Omental fat pad (tissue), 4 donors: Measurements from ENCODE around the gene OGG1. TPM values are rescaled to one million over a fixed set of nuclear protein-coding genes. Genes with fewer than 3 reads are reported as not detected.

ENCODE experiments used
- ATAC-seq: fragments of 150-250 bp; one replicate; pipeline ENCODE4 v1.9.1; 2016; ENCODE audit warnings: mild to moderate bottlenecking, moderate library complexity; ENCODE audit not compliant: low FRiP score
- DNase-seq: peaks from one replicate; pipeline ENCODE4 v3.0.0-alpha.2; 2019; ENCODE audit warnings: low spot score
- total RNA-seq, 4 donors: library from RNA; depleted of rRNA; stranded (reverse); fragments of >200 nt; gene quantifications; one replicate each; pipeline ENCODE4 v1.1.0, GENCODE V29; 2016
- TF ChIP-seq, protein P1 (sequence below), 3 donors: fragments of 450-650 bp; IDR thresholded peaks; one replicate each; pipeline ENCODE4 v1.5.1; 2016 to 2017; ENCODE audit warnings: antibody characterized with exemption in 3 of 3, mild to moderate bottlenecking in 3 of 3, moderate library complexity in 2 of 3

The OGG1 gene
- total RNA-seq, 4 donors from 2014 or later, result 15.6 to 27.1 (median 19.5) TPM

DNA sequence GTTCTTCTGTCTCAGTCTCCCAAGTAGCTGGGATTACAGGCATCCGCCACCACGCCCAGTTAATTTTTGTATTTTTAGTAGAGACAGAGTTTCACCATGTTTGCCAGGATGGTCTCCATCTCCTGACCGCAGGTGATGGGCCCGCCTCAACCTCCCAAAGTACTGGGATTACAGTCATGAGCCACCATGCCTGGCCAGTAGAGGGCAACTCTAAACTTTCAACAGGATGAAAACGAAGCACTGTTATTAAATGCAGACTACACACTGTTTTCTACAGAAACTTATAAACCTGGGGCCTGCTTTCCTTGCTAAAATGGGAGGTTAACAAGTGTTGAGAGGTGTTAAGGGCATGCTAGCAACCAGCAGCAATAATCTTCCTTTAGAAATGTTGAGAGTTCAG lies 50.8 kb downstream of the OGG1 start:
- DNase-seq (no peak), ATAC-seq (no peak)
- TF ChIP-seq, protein P1, sequence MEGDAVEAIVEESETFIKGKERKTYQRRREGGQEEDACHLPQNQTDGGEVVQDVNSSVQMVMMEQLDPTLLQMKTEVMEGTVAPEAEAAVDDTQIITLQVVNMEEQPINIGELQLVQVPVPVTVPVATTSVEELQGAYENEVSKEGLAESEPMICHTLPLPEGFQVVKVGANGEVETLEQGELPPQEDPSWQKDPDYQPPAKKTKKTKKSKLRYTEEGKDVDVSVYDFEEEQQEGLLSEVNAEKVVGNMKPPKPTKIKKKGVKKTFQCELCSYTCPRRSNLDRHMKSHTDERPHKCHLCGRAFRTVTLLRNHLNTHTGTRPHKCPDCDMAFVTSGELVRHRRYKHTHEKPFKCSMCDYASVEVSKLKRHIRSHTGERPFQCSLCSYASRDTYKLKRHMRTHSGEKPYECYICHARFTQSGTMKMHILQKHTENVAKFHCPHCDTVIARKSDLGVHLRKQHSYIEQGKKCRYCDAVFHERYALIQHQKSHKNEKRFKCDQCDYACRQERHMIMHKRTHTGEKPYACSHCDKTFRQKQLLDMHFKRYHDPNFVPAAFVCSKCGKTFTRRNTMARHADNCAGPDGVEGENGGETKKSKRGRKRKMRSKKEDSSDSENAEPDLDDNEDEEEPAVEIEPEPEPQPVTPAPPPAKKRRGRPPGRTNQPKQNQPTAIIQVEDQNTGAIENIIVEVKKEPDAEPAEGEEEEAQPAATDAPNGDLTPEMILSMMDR (IDR thresholded peaks at IDR 0.05), result no peak

DNA sequence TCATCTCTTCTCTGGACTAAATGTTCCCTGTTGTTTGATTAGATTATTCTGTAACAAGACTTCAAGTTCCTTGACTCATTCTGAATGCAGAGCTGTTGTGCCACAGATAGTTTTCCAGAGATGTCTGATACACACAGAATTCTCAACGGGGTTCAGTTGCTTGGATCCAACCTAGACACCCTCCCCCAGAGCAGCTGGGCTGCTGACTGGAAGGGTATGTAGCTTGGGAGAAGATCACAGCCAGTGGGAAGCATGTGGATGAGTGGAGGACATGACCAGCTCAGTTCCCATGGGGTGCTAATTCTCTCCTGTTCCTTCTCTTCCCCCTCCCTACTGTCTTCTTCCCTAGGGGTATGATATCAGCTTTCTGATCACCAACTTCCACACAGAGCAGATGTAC lies 53.7 kb downstream of the OGG1 start:
- DNase-seq, result no peak
- no peak for ATAC-seq
- TF ChIP-seq, protein P1 (IDR thresholded peaks at IDR 0.05), result no peak

DNA sequence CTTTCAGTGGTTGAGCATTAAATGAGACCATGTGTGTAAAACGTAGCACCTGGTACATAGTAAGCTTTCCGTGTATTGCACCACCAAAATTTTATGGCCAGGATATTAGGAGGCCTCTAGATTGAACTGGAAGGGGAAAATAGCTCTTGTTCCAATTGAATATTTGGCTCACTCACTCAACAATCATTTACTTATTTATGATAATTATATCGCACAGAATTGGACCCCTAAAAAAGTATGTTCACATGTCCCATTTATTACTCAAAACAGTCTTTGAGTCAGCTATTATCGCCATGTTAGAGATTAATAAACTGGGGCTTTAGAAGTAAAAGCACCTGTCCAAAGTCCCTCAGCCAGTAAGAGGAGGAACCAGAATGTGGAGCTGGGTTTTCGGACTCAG lies 55.2 kb downstream of the OGG1 start:
- ATAC-seq, result no peak

DNA sequence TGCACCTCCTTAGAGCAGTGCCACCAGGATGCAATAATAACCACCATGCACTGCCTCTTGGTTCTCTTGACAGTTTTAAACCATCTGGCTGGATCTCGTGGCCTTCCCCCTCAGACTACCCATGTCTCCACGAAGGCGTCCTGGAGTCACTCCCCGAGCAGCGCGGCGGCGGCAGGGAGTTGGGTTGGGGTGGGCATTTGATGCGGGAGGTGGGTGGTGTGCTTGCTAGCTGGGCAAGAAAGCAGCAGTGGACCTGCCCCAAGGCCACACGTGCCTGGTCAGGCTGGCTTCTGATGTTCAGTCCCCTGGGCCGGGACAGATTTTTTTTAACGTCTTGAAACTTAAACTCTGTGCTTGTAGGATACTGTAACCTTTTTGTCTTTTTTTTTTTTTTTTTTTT lies 56.4 kb downstream of the OGG1 start:
- ATAC-seq (no peak), DNase-seq (no peak)
- TF ChIP-seq, protein P1 (IDR thresholded peaks at IDR 0.05), result no peak

More for the DNA sequence above, 55.2 kb downstream of the OGG1 start:
- DNase-seq, result no peak
- TF ChIP-seq, protein P1 (IDR thresholded peaks at IDR 0.05), result no peak

Other genes starting within 250 kb of the OGG1 start
- gene LHFPL4, start 196.1 kb upstream of the OGG1 start, total RNA-seq, result not detected
- 10 to 100 TPM; 23.5 to 43.5 (median 32.4) TPM for gene MTMR14, start 100.4 kb upstream of the OGG1 start, total RNA-seq
- gene CPNE9, start 46.1 kb upstream of the OGG1 start, total RNA-seq, result not detected
- gene BRPF1, start 18.2 kb upstream of the OGG1 start, total RNA-seq, result 10 to 100 TPM; 15.6 to 35.7 (median 17.8) TPM
- 100 to 1,000 TPM in 1 of 4 donors, 10 to 100 TPM in 3; 50.9 to 180 (median 77.6) TPM for gene CAMK1, start 20.0 kb downstream of the OGG1 start, total RNA-seq
- gene TADA3, start 42.5 kb downstream of the OGG1 start, total RNA-seq, result 10 to 100 TPM; 45.0 to 61.1 (median 52.2) TPM
- 100 to 1,000 TPM in 3 of 4 donors, 10 to 100 TPM in 1; 99.0 to 141 (median 122) TPM for gene ARPC4, start 43.1 kb downstream of the OGG1 start, total RNA-seq
- 10 to 100 TPM; 40.4 to 91.1 (median 54.7) TPM for gene TTLL3, start 60.3 kb downstream of the OGG1 start, total RNA-seq
- 10 to 100 TPM; 18.4 to 44.9 (median 35.4) TPM for gene RPUSD3, start 94.1 kb downstream of the OGG1 start, total RNA-seq
- 1,000 to 10,000 TPM in 1 of 4 donors, 100 to 1,000 TPM in 3; 318 to 1,481 (median 713) TPM for gene CIDEC, start 130.3 kb downstream of the OGG1 start, total RNA-seq
- gene JAGN1, start 140.7 kb downstream of the OGG1 start, total RNA-seq, result 10 to 100 TPM; 50.4 to 91.0 (median 75.6) TPM
- 10 to 100 TPM in 2 of 4 donors, 1 to 10 TPM in 2; 7.7 to 13.8 (median 10.3) TPM for gene IL17RE, start 152.9 kb downstream of the OGG1 start, total RNA-seq
- 10 to 100 TPM; 53.4 to 97.6 (median 58.2) TPM for gene IL17RC, start 167.1 kb downstream of the OGG1 start, total RNA-seq
- 10 to 100 TPM; 26.8 to 52.3 (median 38.4) TPM for gene CRELD1, start 183.9 kb downstream of the OGG1 start, total RNA-seq
- gene PRRT3, start 202.5 kb downstream of the OGG1 start, total RNA-seq, result 1 to 10 TPM; 1.1 to 2.8 (median 1.3) TPM
- 100 to 1,000 TPM in 1 of 4 donors, 10 to 100 TPM in 3; 50.8 to 116 (median 71.5) TPM for gene EMC3, start 236.9 kb downstream of the OGG1 start, total RNA-seq